HuH-7.5 (cell line): ENCODE results near the gene OLIG2.

Source experiments
- DNase-seq: peaks from one replicate; pipeline ENCODE4 v3.0.0; 2011; ENCODE audit warnings: low spot score

OLIG2 gene

GRCh38 chr21:33025489-33026442, at the start of gene OLIG2:
Gene OLIG2 (plus strand): TSS chr21:33025935. CDS start chr21:33026863, 928 bp downstream.
- DNase-seq, result no peak

GRCh38 chr21:32976791-32977190, 48.9 kb upstream of the OLIG2 start:
- no peak for DNase-seq

- DNase-seq, result no peak
Measured at GRCh38 chr21:32977216-32977615, 48.5 kb upstream of the OLIG2 start.

GRCh38 chr21:32978331-32979270, 47.1 kb upstream of the OLIG2 start:
- no peak for DNase-seq

GRCh38 chr21:32979598-32980268, 46.0 kb upstream of the OLIG2 start:
- DNase-seq, result no peak

GRCh38 chr21:32981096-32981495, 44.6 kb upstream of the OLIG2 start:
- DNase-seq, result no peak

- no peak for DNase-seq
Measured at GRCh38 chr21:32990666-32991065, 35.1 kb upstream of the OLIG2 start.

- DNase-seq, result no peak
Measured at GRCh38 chr21:32991361-32991760, 34.4 kb upstream of the OLIG2 start.

- no peak for DNase-seq
Measured at GRCh38 chr21:32993894-32994293, 31.8 kb upstream of the OLIG2 start.

- no peak for DNase-seq
Measured at GRCh38 chr21:32994305-32994704, 31.4 kb upstream of the OLIG2 start.

- DNase-seq, result no peak
Measured at GRCh38 chr21:33007747-33008146, 18.0 kb upstream of the OLIG2 start.

GRCh38 chr21:33008333-33009051, 17.2 kb upstream of the OLIG2 start:
- DNase-seq, result no peak

GRCh38 chr21:33010931-33011330, 14.8 kb upstream of the OLIG2 start:
- no peak for DNase-seq

- DNase-seq, result no peak
Measured at GRCh38 chr21:33011462-33011861, 14.3 kb upstream of the OLIG2 start.

- no peak for DNase-seq
Measured at GRCh38 chr21:33013626-33014025, 12.1 kb upstream of the OLIG2 start.

- no peak for DNase-seq
Measured at GRCh38 chr21:33014331-33014730, 11.4 kb upstream of the OLIG2 start.

- DNase-seq, result no peak
Measured at GRCh38 chr21:33015096-33015495, 10.6 kb upstream of the OLIG2 start.

GRCh38 chr21:33015756-33016155, 10.0 kb upstream of the OLIG2 start:
- DNase-seq, result no peak

GRCh38 chr21:33018707-33019465, 6.8 kb upstream of the OLIG2 start:
- DNase-seq, result no peak

- no peak for DNase-seq
Measured at GRCh38 chr21:33019516-33019884, 6.2 kb upstream of the OLIG2 start.
